ENCODE measurements around the gene MRPS26.

The MRPS26 gene

GRCh38 chr20:3077618-3078134 is 31.8 kb downstream of the MRPS26 start:
- peak in 1 of 2 donors; percentile 63 for DNase-seq

GRCh38 chr20:3080939-3081388 is 35.1 kb downstream of the MRPS26 start:
- no peak for DNase-seq

GRCh38 chr20:3081641-3082040 is 35.8 kb downstream of the MRPS26 start:
- no peak for DNase-seq

- DNase-seq: no peak
Measured at GRCh38 chr20:3082306-3082951, 36.6 kb downstream of the MRPS26 start.

- DNase-seq: no peak
Measured at GRCh38 chr20:3082955-3083952, 37.4 kb downstream of the MRPS26 start.

GRCh38 chr20:3084283-3084985 is 38.6 kb downstream of the MRPS26 start, which contains the start of gene AVP:
Gene AVP, minus strand, starts transcription at chr20:3084724. Its CDS starts 50 bp downstream, at chr20:3084674.
- DNase-seq: no peak

GRCh38 chr20:3084986-3085360 is 39.1 kb downstream of the MRPS26 start:
- DNase-seq: no peak

GRCh38 chr20:3085571-3086072 is 39.8 kb downstream of the MRPS26 start:
- no peak for DNase-seq

- DNase-seq: no peak
Measured at GRCh38 chr20:3088031-3088430, 42.2 kb downstream of the MRPS26 start.

GRCh38 chr20:3090565-3090964 is 44.7 kb downstream of the MRPS26 start:
- peak in 1 of 2 donors; percentile 87 for DNase-seq

- DNase-seq: peak in 1 of 2 donors; percentile 83
Measured at GRCh38 chr20:3092611-3093379, 46.9 kb downstream of the MRPS26 start.

- peak in 1 of 2 donors; percentile 94 for DNase-seq
Measured at GRCh38 chr20:3093861-3094361, 48.1 kb downstream of the MRPS26 start.

- no peak for DNase-seq
Measured at GRCh38 chr20:3094848-3095629, 49.2 kb downstream of the MRPS26 start.

Measured in bone marrow (tissue), 2 donors.